Mesenteric fat pad (tissue), 1 donor: ENCODE results near the gene TMC5. TPM values are rescaled to one million over a fixed set of nuclear protein-coding genes. Genes with fewer than 3 reads are reported as not detected.
"Not testable (repeated sequence)": the region's sequence is repeated elsewhere in the genome, so short reads cannot be mapped to it uniquely, and the experiment has no call there.

Experiments
- DNase-seq: peaks from one replicate; pipeline ENCODE4 v3.0.0-alpha.2; 2020; ENCODE audit warnings: low spot score
- total RNA-seq: library from RNA; stranded (reverse); fragmentation: NEBNext Ultra II Directional; extraction: Animal tissue kit (Norgen Biotek cat#: 25700); gene quantifications from one replicate; pipeline ENCODE4 v1.2.1, GENCODE V29; 2021
- donor health status: DM: yes; HTN: yes; CAD: no.

The TMC5 gene
- total RNA-seq, 1 donor from 2014 or later, result 0.26 TPM

DNA sequence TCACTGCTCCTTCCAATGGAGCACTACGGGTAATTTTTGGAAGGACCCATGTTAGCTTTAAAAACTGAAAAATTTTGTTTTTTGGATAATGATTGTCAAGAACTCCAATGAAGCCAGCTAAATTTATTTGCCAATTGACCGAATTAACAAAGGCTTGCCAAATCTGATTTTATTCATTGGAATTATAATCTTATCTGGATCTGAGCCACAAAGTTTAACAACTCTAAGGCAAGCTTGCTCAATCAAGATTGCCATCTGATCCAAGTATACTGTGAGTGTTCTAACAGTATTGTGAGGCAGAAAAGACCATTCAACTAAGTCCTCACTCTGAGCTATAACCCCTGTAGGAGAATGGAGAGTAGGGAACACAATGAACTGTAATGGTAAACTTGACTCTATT, 20.3 kb upstream of the TMC5 start:
- DNase-seq, result not testable (repeated sequence)

DNA sequence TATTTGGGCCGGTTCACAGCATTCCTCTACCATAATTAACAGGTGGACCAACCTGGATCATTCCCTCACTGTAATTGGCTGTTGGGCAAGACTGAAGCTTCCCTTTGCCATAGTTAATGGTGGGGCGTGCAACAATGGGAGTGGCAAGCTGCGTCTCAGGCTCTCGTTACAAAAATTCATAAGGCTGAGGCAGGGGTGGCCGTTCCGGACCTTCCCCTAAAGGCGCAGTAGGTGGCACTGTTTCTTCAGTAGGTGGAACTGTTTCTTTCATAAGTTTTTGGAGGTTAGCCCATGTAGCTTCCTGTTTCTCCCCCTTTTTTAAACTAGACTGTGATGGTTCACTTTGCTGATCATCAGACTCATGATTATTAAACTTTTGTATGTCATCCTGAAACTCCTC, 17.0 kb upstream of the TMC5 start:
- no peak for DNase-seq

DNA sequence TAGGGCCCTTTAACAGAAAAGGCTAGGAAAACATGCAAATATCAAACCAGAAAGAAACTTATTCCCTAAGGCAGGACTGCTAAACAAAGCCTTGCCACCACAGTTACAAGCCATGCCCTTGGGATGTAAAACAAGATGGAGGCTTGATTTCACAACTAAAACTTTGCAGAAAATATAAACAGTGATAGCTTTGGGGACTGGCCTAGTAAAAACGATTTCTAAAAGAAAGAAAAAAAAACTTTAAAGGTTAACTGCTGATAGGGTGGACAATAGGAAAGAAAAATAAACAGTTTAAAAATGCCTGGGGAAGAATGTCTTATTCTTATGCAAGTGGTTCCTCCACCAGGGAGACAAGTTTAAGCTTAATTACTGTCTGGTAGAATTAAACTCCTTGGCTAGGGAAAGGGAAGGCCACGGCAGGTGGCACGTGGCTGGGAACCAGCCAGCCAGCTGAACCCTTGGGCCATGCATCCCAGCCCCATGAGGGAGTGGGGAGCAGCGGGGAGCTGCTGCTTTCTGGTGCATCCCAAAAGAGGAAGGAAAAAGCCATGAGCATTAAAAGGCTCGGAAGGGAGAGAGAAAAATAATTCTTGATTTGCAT, 10.7 kb upstream of the TMC5 start:
- DNase-seq, result no peak

DNA sequence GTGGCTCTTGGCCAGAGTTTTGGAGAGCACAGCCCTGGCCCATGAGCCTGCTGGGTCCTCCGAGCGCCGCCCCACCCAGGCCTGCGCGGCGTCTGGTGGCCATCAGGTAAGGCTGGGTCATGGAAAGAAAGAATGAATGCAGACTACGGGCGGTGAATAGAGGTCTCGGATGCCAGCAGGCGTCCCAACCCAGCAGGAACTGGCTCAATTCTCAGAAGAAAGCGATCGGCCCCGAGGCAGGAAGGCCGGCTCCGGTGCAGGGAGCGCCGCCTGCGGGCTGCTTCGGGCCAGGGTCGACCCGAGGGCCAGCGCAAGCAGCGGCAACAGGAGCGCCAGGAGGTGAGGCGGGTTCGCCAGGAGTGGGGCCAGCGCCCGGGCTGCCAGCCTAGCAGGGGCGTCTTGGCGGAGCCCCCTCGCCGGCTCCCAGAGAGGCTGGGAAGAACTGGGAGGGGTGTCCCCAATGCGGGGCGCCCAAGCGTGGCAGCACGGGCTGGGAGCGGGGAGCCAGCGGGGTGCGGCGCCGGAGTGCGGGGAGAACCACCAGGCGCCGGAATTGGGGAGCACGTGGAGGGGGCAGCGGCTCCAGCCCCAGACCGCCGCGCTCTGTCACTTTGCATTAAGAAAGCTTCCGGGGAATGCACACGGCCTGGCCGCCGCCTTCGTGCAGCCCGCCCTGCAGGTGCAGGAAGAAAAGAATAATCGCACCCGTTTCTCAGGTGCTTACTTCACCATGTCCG, 7.1 kb upstream of the TMC5 start:
- DNase-seq, result no peak

DNA sequence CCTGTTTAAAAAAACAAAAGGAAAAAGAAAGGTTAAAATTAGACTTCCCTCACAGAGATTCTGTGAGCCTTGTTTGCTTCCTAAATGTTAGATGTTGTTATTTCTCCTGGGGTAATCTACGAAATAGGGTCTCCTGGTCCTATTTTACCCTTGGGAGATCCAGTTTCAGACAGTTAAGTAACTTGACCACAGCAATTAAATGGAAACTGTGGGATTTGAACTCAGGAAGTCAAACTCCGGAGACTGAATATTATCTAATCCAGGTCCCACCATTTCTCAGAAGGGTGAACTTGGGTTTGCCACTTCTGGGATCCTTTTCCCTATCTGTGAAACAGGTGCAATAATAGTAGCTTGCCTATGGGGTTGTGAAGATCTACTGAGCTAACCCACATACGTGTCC, 6.4 kb upstream of the TMC5 start:
- DNase-seq, result no peak

DNA sequence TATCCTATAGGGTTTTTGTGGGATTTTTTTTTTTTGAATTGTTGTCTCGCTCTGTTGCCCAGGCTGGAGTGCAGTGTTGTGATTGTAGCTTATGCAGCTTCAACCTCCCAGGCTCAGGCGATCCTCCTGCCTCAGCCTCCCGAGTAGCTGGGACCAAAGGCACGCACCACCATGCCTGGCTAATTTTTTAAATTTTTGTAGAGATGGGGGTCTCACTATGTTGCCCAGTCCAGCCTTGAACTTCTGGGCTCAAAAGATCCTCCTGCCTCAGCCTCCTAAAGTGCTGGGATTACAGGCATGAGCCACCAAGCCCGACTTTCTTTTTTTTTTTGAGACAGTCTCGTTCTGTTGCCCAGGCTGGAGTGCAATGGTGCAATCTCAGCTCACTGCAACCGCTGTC, 5.6 kb upstream of the TMC5 start:
- not testable (repeated sequence) for DNase-seq

DNA sequence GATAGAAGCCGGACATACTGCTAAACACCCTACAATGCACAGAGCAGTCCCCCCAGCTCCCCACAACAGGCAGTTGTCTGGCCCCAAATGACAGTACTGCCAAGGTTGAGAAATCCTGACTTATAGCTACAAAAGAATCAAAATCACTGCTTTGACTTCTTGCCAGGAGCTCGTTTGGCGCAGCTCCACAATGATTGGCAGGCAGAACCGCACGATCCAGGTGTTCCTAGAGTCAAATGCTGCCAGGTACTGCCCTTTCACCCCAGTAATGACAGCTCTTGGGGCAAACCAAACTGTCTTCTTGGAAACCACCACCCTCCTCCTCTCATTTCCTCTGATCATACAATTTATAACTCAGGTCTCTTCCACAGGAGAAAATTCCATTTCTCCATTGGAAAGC, 2.2 kb upstream of the TMC5 start:
- DNase-seq, result no peak

DNA sequence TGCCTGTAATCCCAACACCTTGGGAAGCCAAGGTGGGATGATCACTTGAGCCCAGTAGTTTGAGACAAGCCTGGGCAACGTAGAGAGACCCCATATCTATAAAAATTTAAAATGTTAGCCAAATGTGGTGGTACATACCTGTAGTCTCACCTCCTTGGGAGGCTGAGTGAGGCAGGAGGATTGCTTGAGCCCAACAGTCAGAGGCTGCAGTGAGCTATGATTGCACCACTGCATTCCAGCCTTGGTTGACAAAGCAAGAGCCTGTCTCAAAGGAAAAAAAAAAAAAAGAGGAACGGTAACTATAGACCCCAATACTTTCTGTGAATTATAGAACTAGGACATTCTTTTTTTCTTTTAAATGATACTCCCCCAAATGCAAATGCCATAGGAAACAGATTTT, 1.8 kb upstream of the TMC5 start:
- DNase-seq, result no peak

DNA sequence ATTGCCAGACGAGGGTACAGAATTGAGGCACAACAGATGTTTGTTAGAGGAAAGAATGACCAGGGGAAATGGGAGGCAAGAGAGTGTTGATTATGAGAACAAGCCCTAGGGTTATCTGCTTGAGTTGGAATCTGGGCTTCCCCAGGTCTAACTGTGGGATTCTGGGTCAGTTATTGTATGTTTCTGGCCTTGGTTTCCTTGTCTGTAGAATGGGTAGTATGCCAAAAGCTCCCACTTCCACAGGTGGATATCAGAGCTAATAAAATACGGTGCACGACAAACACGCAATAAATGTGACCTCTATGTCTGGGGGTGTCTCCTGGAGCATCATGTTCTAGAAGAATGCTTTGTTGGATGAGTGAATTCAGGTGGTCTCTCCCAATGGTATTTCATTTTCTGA, 517 bp downstream of the TMC5 start:
- DNase-seq, result no peak

DNA sequence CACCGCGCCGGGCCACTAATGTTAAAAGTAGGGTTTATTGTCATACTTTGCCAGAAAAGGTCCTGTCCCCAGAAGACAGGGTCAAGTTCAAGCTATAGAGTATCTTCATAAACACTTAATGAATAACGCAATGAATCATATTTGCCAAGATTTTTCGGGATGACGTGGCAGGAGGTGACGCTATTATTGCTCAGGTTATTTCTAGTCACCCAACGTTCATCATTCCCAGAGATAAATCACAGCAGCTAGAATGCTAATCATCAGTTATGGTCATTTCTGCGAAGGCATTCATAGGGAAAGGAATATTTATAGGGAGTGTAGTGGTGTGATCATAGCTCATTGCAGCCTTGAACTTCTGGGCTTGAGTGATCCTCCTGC, 2.0 kb downstream of the TMC5 start:
- DNase-seq, result no peak

DNA sequence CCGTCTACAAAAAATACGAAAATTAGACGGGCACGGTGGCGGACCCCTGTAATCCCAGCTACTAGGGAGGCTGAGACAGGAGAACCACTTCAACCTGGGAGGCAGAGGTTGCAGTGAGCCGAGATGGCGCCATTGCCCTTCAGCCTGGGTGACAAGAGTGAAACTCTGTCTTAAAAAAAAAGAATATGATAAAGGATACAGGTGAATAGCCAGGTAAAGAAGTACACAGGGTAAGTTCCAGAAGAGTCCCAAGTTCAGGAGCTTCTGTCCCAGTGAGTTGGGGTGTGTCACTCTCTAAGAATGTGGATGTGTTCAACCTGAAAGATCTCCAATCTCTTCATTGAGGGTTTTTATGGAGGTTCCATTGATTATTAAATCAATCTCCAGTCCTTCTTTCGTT, 6.8 kb downstream of the TMC5 start:
- no peak for DNase-seq

DNA sequence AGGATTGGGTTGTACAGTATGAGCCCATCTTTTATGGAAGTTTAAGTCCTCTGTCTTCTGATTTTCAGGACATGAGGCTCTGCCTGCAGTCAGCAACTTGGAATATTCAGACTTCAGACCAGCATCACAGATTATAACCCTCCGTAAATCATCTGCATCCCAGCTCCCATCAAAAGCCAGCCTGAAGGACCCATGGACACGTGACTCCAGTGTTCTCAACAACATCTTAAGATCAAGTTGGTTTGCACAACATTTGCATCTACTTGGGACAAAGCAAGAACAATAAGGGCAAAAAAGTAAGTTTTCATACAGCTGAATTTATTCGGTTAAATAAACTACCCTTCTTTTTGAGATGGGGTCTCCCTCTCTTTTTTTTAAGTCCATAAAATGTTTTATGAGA, 12.7 kb downstream of the TMC5 start:
- no peak for DNase-seq

DNA sequence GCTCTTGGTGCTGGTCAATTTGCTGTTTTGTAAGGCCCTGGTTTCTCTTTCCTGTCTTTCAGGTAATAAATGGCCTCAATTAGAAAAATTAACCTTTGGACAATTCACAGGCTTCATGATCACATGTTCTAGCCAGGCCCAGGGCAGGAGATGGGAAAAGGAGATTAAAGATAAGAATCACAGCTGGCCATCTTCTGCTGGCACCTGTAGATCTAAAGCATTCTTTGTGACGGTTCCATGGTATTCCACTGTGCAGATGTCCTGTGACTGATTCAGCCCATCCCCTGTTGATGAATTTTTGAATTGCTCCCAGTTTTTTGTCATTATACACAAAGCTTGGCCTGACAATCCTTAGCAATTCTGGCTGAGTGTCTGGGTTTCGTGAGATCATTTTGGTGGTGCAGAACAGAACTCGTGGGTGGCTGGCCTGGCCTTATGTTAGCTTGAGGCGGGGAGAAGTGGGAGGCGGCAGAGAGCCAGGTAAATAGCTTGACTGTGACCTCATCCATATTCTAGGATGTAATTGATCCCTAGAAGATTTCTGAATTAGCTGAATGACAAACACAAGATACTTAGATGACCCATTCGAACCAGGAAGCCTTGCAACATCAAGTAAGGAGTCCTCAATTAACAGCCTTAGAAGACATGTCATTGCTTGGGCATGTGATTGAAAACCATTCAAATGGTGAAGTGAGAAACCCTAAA, 14.1 kb downstream of the TMC5 start:
- no peak for DNase-seq

DNA sequence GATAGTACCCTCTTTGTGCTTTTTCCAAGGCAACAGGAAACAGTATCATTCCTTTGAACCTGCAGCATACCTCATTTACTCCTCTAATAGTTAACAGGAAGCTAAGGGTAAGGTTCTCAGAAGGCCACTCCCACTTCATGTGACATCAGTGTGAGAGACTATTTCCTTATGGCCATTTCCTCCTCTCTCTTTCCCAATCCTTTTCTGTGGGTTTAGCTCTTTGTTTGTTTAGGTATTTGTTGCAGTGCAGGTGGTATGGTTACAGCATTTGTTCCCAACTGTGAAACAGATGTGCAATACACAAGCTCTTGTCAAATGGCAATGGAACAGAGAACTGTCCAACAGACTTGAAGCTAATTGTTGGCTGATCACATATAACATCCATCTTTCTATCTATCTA, 14.7 kb downstream of the TMC5 start:
- DNase-seq, result no peak

DNA sequence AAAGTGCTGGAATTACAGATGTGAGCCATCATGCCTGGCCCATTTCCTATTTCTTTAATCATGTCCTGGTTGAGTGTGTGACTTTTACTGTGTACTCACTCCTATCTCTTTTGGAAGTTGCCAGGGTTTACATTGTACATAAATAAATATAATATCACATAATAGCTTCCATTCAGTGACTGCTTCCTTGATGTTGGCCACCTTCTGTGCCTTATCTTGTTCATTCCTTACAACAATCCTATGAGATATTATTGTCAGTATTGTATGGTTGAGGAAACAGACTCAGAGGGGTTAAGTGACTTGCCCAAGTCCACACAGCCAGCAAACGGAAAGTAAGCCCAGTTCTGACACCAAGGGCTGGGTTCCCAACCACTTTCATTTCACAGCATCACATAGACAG, 16.9 kb downstream of the TMC5 start:
- DNase-seq, result no peak

DNA sequence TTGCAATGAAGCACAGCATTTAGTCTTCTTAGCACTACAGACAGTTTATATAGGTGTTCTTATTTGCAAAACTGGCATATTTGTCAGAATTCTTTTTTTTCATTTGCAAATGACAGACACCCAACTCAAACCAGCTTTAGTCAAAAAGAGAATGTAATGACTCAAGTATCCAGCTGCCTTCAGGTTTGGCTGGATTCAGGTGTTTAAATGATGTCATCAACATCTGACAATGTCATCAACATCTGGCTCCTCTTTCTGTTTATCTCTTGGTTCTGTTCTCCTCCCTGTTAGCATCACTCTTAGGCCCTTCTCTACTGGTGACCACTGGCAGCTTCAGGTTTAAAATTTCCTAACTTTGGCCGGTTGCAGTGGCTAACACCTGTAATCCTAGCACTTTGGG, 18.9 kb downstream of the TMC5 start:
- no peak for DNase-seq

DNA sequence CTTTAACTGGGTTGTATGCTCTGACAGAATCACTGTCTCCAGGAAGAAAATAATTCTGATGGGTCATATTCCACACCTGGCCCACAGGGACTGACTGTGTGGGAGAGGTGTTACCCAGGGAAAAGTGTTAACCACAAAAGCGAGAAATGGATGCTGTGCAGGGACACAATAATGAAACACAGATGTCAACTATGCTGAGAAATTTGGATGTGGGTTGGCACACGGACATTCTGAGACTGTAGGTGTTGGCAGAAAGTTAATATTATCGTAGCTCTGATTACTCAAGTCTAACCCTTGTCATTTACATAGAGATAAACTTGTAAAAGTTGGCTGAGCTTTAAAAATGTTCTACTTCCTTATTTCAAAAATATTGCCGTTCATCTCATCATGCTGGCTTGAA, 19.6 kb downstream of the TMC5 start:
- no peak for DNase-seq

DNA sequence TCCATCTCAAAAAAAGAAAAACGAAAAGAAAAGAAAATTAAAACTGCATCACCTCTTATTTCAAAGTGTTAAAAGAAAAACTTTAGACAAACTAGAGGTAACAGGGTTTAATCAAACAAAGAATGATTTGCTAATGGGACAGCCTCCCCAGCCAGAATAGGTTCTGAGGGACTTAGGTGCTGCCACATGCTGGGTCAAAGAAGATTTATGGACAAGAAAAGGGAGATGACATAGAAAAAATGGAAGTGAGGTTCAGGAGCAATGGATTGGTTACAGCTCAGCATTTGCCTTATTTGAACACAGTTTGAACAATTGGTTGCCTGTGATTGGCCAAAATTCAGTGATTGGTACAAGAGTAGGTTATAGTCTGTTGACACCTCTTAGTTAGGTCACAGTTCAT, 21.1 kb downstream of the TMC5 start:
- no peak for DNase-seq

DNA sequence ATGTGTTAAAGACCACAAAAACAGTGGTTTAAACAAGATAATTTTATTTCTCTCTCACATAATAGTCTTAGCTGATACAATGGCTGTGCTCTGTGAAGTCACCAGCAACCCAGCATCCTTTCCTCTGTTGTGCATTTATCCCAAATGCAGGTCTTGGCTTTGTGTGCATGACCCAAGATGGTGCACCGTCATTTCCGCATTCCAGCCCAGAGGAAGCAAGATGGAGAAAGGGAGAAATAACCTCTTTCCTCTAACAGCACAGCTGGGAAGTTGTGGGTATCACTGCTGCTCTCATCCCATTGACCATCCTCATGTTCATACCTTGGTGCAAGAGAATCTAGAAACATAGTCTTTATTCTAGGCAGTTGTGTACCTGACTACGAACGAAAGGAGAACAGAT, 21.8 kb downstream of the TMC5 start:
- DNase-seq, result no peak

DNA sequence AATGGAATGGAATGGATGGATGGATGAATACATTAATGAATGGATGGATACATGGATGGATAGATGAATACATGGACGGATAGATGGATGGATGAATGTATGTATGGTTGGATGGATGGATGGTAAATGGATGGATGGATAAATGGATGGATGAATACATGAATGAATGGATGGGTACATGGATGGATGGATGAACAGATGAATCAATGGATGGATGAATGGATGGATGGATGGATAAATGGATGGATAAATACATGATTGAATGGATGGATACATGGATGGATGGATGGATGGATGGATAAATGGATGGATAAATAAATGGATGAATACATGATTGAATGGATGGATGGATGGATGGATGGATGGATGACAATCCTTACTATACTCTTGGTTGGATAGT, 26.0 kb downstream of the TMC5 start:
- no peak for DNase-seq

DNA sequence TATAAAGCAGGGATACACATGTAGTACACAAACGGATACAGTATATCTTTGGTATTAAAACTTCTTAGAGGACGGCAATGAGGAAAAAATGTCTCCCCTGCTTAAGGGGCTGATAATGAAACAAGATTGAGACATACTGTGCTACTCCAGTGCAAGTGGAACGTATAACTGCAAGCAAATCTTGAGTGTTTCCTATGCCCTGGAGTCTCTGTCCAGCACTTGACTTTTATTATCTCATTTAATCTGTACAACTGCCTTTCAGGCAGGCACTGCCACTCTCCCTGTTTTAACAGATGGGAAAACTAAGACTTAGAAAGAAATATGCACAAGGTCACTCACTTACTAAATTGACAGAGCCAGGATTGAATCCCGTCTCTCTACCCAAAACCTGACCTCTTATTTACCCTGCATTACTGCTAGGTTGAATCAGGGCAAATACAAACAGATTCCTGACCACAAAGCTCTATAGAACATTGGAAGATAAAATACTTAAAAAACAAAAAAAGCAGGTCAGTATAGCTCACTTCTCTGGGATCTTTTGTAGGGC, 28.7 kb downstream of the TMC5 start:
- DNase-seq, result no peak

DNA sequence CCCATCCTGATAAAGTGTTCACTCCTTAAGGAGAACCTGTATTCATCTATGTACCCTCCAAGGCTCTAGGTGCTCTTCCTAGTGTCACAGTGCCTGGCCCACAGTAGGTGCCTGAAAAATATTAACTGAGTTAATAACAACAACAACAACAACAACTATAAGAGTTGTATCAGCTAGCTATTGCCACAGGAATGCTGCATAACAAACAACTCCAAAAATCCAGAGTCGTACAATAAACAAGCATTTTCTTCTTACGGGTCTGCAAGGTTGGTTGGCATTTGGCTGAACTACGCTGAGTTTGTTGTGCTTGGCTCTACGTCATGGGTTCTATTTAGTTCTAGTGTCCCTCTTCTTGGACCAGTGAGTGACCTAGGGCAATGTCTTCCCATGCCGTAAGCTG, 29.2 kb downstream of the TMC5 start:
- no peak for DNase-seq

DNA sequence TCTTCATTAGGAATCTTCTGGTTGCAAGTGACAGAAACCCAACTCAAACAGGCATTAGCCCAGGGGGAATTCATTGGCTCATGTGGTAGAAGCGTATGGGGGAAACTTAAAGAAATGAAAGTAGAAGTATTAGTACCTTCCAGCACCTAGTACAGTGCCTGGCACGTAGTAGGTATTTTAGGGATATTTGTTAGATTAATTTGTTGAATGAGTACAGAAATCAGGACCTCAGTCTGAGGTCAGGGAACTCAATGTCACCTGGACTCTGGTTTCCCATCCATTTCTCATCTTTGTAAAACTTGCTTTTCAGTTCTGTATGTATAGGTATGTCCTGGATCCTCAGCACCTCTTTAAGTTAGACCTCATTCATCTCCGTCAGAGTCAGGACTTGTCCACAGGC, 32.5 kb downstream of the TMC5 start:
- no peak for DNase-seq
